ENCODE results near the gene RPUSD4.

The RPUSD4 gene

DNA sequence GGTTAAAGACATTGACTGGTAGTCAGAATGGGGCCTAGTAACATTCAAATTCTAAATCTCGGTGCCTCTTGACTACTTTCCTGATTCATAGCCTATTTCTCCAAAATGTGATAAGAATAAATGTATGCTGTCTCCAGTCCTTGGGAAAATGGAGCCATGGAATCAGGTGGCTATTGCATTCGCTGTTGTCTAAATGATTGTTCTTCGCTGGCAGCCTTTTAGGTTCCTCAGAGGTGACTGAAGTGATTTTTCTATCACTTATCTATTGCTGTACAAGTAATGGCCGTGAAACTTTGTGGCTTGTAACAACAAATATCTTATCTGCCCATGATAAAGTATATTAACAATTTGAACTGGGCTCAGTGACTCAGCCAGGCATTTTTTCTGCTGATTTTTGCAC lies 41.8 kb upstream of the RPUSD4 start:
- ChIA-PET CTCF (interaction anchor here (0.8 kb wide), 1 partner anchor 9 kb away, joined by 3 read pairs; no protein-coding TSS in a partner anchor), POLR2A (interaction anchor here (1.4 kb wide), 1 partner anchor 9 kb away, joined by 8 read pairs; no protein-coding TSS in a partner anchor)
- TF ChIP-seq, protein P1, sequence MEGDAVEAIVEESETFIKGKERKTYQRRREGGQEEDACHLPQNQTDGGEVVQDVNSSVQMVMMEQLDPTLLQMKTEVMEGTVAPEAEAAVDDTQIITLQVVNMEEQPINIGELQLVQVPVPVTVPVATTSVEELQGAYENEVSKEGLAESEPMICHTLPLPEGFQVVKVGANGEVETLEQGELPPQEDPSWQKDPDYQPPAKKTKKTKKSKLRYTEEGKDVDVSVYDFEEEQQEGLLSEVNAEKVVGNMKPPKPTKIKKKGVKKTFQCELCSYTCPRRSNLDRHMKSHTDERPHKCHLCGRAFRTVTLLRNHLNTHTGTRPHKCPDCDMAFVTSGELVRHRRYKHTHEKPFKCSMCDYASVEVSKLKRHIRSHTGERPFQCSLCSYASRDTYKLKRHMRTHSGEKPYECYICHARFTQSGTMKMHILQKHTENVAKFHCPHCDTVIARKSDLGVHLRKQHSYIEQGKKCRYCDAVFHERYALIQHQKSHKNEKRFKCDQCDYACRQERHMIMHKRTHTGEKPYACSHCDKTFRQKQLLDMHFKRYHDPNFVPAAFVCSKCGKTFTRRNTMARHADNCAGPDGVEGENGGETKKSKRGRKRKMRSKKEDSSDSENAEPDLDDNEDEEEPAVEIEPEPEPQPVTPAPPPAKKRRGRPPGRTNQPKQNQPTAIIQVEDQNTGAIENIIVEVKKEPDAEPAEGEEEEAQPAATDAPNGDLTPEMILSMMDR (IDR thresholded peaks at IDR 0.05; ENCODE audit: control extremely low read depth, extremely low read depth, low read depth, missing control alignments), result no peak
- no peak for DNase-seq (ENCODE audit: extremely low spot score)

- CTCF ChIA-PET, result no interaction called here
- TF ChIP-seq, protein P1 (IDR thresholded peaks at IDR 0.05; ENCODE audit: control extremely low read depth, extremely low read depth, low read depth, missing control alignments), result no peak
- POLR2A ChIA-PET, result no interaction called here
- no peak for DNase-seq (ENCODE audit: extremely low spot score)
Measured at GRCh38 chr11:126246636-126247035, 35.2 kb upstream of the RPUSD4 start.

DNA sequence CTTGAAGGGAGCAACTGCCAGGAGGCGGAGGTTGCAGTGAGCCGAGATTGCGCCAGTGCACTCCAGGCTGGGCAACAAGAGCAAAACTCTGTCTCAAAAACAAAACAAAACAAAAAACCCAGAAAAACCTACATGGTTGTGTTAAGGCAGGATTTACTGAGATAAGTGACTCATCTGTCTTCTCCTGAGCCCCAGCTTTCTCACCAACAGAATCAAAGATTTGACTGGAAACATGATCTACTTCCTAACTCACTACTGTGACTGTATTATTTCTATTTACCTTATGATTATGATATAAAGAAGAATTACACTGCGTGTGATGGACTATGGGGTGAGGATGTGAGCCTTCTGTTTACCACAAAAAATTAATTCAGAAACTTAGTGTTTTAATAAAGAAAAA lies 21.9 kb upstream of the RPUSD4 start:
- TF ChIP-seq, protein P1 (IDR thresholded peaks at IDR 0.05; ENCODE audit: control extremely low read depth, extremely low read depth, low read depth, missing control alignments), result no peak
- DNase-seq (ENCODE audit: extremely low spot score), result no peak
- POLR2A ChIA-PET, result no interaction called here
- CTCF ChIA-PET, result no interaction called here

GRCh38 chr11:126232683-126233082 lies 21.2 kb upstream of the RPUSD4 start:
- DNase-seq (ENCODE audit: extremely low spot score), result no peak
- POLR2A ChIA-PET, result no interaction called here
- CTCF ChIA-PET, result no interaction called here
- TF ChIP-seq, protein P1 (IDR thresholded peaks at IDR 0.05; ENCODE audit: control extremely low read depth, extremely low read depth, low read depth, missing control alignments), result no peak

- TF ChIP-seq, protein P1 (IDR thresholded peaks at IDR 0.05; ENCODE audit: control extremely low read depth, extremely low read depth, low read depth, missing control alignments), result no peak
- no peak for DNase-seq (ENCODE audit: extremely low spot score)
- ChIA-PET POLR2A (no interaction called here), CTCF (no interaction called here)
Measured at GRCh38 chr11:126231725-126232459, 20.4 kb upstream of the RPUSD4 start.

DNA sequence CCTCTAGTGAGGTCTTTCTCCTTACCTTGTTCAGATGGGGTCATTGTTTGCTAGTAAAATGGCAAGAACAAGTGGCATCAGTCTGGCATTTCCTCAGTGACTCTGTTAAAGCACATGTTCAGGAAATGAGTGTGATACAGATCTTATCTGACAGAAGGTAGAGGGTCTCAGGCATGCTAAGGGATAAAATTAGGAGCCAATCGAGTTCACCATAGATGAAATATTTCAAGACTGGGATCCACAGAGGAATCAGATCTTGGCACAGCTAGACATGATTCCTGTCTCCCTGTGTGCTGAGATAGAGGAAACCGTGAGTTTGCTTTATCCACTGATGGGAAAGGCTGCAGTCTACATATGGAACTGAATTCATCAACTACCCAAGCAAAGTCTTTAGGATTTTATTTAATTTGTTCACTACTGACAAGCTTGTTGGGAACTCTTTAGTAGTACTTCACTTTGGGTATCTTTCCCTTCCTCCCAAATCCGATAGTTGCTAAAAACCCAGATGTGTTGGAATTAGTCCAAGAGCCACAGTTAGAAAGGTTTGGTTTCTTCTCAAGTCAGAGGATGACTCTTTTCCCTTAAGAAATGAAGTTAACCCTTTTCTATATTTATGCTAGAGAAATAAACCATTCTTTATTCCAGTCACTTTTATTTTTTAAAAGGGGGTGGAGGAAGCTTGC lies 18.5 kb upstream of the RPUSD4 start:
- ChIA-PET CTCF (interaction anchor here (1.0 to 1.4 kb wide), 6 partner anchors 18 to 307 kb away, joined by 3 to 4 read pairs (median 3); partner anchors contain the start of gene FAM118B), POLR2A (interaction anchor here (1.3 kb wide), 1 partner anchor 39 kb away, joined by 3 read pairs; the partner anchor contains the start of genes FOXRED1 and SRPRA)
- TF ChIP-seq, protein P1 (IDR thresholded peaks at IDR 0.05; ENCODE audit: control extremely low read depth, extremely low read depth, low read depth, missing control alignments), result no peak
- no peak for DNase-seq (ENCODE audit: extremely low spot score)
